Body of pancreas (tissue), 4 donors: ENCODE results near the gene RIMBP2.

Source experiments
- CTCF ChIP-seq, 7 experiments: fragments of 450-650 bp in 4 of 7; fragments of 200-600 bp in 3 of 7; sonication (generic) in 3 of 7; IDR thresholded peaks; one replicate each; pipeline ENCODE4 v1.5.1; 2016 to 2019; ENCODE audit warnings: antibody characterized with exemption in 7 of 7
- POLR2A ChIP-seq, 3 donors: fragments of 450-650 bp; IDR thresholded peaks; one replicate each; pipeline ENCODE4 v1.6.1; 2016; ENCODE audit warnings: antibody characterized with exemption in 3 of 3, mild to moderate bottlenecking in 2 of 3

DNA sequence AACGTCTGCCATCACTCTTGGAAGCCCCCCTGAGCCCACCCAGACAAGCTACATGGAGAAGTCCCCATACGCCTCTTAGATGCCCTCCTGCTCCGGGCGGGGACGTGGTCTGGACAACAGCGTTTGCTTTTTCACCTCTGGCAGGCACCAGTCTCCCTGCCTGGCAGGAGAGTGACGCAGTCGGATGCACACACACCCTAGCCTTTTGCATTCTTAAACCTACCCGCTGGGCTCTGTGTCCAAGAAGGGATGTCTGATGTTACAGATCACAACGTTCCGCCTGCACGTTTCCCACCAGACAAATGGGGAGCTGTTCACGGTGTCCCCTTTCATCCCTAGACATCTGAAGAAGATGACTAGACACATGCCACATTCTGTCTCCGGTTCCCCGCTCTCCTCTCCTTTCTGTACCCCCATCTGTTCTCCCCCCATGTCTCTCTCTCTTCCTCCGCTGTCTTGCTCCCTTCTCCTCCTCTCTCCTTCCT is 100.2 kb downstream of the RIMBP2 start:
- TF ChIP-seq CTCF (IDR thresholded peaks at IDR 0.05) = no peak
- no peak for TF ChIP-seq POLR2A (IDR thresholded peaks at IDR 0.05)
